ENCODE data around the gene ALMS1.

DNA sequence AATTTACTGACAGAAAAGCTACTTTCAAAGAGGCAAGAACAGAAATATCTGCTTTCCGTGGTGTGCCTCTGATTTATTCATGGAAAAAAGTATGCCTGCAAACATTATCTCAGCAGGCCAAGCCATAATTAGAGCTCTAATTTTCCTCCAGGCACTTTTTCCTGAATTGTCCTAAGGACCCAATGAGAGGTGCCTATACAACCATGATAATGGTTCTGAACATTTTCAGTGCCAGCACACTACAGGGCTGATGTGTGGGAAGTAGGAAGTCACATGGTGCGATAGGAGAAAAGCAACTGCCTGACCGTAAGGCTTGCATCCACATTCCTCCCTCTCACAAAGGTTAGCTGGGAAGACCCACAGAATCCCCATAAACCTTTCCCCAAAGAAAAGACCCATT is 46.4 kb upstream of the ALMS1 start:
- TF ChIP-seq SIN3A (IDR thresholded peaks at IDR 0.05; ENCODE audit: borderline replicate concordance, insufficient read depth, low read depth, low read length) (no peak), POLR2AphosphoS5 (IDR thresholded peaks at IDR 0.05; ENCODE audit: low read depth, low read length) (no peak)
- TF ChIP-seq, protein P1, sequence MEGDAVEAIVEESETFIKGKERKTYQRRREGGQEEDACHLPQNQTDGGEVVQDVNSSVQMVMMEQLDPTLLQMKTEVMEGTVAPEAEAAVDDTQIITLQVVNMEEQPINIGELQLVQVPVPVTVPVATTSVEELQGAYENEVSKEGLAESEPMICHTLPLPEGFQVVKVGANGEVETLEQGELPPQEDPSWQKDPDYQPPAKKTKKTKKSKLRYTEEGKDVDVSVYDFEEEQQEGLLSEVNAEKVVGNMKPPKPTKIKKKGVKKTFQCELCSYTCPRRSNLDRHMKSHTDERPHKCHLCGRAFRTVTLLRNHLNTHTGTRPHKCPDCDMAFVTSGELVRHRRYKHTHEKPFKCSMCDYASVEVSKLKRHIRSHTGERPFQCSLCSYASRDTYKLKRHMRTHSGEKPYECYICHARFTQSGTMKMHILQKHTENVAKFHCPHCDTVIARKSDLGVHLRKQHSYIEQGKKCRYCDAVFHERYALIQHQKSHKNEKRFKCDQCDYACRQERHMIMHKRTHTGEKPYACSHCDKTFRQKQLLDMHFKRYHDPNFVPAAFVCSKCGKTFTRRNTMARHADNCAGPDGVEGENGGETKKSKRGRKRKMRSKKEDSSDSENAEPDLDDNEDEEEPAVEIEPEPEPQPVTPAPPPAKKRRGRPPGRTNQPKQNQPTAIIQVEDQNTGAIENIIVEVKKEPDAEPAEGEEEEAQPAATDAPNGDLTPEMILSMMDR (IDR thresholded peaks at IDR 0.05), result no peak
- TF ChIP-seq, protein P2, sequence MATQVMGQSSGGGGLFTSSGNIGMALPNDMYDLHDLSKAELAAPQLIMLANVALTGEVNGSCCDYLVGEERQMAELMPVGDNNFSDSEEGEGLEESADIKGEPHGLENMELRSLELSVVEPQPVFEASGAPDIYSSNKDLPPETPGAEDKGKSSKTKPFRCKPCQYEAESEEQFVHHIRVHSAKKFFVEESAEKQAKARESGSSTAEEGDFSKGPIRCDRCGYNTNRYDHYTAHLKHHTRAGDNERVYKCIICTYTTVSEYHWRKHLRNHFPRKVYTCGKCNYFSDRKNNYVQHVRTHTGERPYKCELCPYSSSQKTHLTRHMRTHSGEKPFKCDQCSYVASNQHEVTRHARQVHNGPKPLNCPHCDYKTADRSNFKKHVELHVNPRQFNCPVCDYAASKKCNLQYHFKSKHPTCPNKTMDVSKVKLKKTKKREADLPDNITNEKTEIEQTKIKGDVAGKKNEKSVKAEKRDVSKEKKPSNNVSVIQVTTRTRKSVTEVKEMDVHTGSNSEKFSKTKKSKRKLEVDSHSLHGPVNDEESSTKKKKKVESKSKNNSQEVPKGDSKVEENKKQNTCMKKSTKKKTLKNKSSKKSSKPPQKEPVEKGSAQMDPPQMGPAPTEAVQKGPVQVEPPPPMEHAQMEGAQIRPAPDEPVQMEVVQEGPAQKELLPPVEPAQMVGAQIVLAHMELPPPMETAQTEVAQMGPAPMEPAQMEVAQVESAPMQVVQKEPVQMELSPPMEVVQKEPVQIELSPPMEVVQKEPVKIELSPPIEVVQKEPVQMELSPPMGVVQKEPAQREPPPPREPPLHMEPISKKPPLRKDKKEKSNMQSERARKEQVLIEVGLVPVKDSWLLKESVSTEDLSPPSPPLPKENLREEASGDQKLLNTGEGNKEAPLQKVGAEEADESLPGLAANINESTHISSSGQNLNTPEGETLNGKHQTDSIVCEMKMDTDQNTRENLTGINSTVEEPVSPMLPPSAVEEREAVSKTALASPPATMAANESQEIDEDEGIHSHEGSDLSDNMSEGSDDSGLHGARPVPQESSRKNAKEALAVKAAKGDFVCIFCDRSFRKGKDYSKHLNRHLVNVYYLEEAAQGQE (IDR thresholded peaks at IDR 0.05; ENCODE audit: insufficient read depth in 1 of 2, low read depth in 2 of 2, low read length in 1 of 2), result no peak

Data from Panc1 (cell line).